HEK293 (cell line): ENCODE measurements around the gene DUT.

Source experiments
- BCL11A ChIP-seq: fragments of 450-650 bp; formaldehyde crosslinking; IDR thresholded peaks from 2 replicates; pipeline ENCODE4 v1.5.1; 2016; ENCODE audit warnings: low read depth, missing biosample characterization, missing genetic modification characterization
- KLF7 ChIP-seq: fragments of 450-650 bp; formaldehyde crosslinking; IDR thresholded peaks from 2 replicates; pipeline ENCODE4 v1.5.1; 2016; ENCODE audit warnings: missing biosample characterization, missing genetic modification characterization, borderline replicate concordance
- KLF9 ChIP-seq: fragments of 450-650 bp; formaldehyde crosslinking; IDR thresholded peaks from 2 replicates; pipeline ENCODE4 v1.5.1; 2016; ENCODE audit warnings: missing biosample characterization, missing genetic modification characterization, low read depth
- OVOL3 ChIP-seq: fragments of 450-650 bp; formaldehyde crosslinking; IDR thresholded peaks from 2 replicates; pipeline ENCODE4 v1.5.1; 2016; ENCODE audit warnings: missing biosample characterization, missing genetic modification characterization
- PRDM4 ChIP-seq: fragments of 450-650 bp; formaldehyde crosslinking; IDR thresholded peaks from 2 replicates; pipeline ENCODE4 v1.5.1; 2017; ENCODE audit warnings: missing biosample characterization, missing genetic modification characterization
- RBAK ChIP-seq: fragments of 450-650 bp; formaldehyde crosslinking; IDR thresholded peaks from 2 replicates; pipeline ENCODE4 v1.5.1; 2016; ENCODE audit warnings: missing biosample characterization, missing genetic modification characterization
- SCRT1 ChIP-seq: fragments of 450-650 bp; formaldehyde crosslinking; IDR thresholded peaks from 2 replicates; pipeline ENCODE4 v1.5.1; 2016; ENCODE audit warnings: missing biosample characterization, missing genetic modification characterization, borderline replicate concordance
- SP3 ChIP-seq: fragments of 450-650 bp; formaldehyde crosslinking; IDR thresholded peaks from 2 replicates; pipeline ENCODE4 v1.5.1; 2016; ENCODE audit warnings: missing biosample characterization, missing genetic modification characterization
- ZBTB6 ChIP-seq: fragments of 450-650 bp; formaldehyde crosslinking; IDR thresholded peaks from 2 replicates; pipeline ENCODE4 v1.5.1; 2017; ENCODE audit warnings: missing biosample characterization, missing genetic modification characterization
- ZBTB7A ChIP-seq: fragments of 450-650 bp; formaldehyde crosslinking; IDR thresholded peaks from 2 replicates; pipeline ENCODE4 v1.5.1; 2016; ENCODE audit warnings: low read depth, missing biosample characterization, missing genetic modification characterization
- ZFP3 ChIP-seq: fragments of 450-650 bp; formaldehyde crosslinking; IDR thresholded peaks from 2 replicates; pipeline ENCODE4 v1.5.1; 2016; ENCODE audit warnings: low read depth, missing biosample characterization, missing genetic modification characterization
- ZNF148 ChIP-seq: fragments of 450-650 bp; formaldehyde crosslinking; IDR thresholded peaks from 2 replicates; pipeline ENCODE4 v1.5.0; 2017; ENCODE audit warnings: missing biosample characterization, missing genetic modification characterization, borderline replicate concordance
- ZNF155 ChIP-seq: fragments of 450-650 bp; formaldehyde crosslinking; IDR thresholded peaks from 2 replicates; pipeline ENCODE4 v1.5.1; 2016; ENCODE audit warnings: missing biosample characterization, missing genetic modification characterization
- ZNF221 ChIP-seq: fragments of 450-650 bp; formaldehyde crosslinking; IDR thresholded peaks from 2 replicates; pipeline ENCODE4 v1.5.1; 2017; ENCODE audit warnings: missing biosample characterization, missing genetic modification characterization, borderline replicate concordance
- ZNF274 ChIP-seq, 2 experiments: fragments of 200-500 bp in 1 of 2; fragments of 450-650 bp in 1 of 2; sonication (Bioruptor generic) in 1 of 2; formaldehyde crosslinking in 1 of 2; IDR thresholded peaks; 2 replicates each; pipeline versions ENCODE4 v1.5.1 to v1.6.1; 2014 to 2016; ENCODE audit warnings: borderline replicate concordance in 1 of 2, inconsistent platforms in 1 of 2, low read length in 1 of 2, missing biosample characterization in 1 of 2, missing genetic modification characterization in 1 of 2
- ZNF280D ChIP-seq: fragments of 450-650 bp; formaldehyde crosslinking; IDR thresholded peaks from 2 replicates; pipeline ENCODE4 v1.5.1; 2016; ENCODE audit warnings: missing biosample characterization, missing genetic modification characterization
- ZNF366 ChIP-seq: fragments of 450-650 bp; formaldehyde crosslinking; conservative IDR thresholded peaks from 2 replicates; pipeline ENCODE4 v1.5.1; 2016; ENCODE audit warnings: missing biosample characterization, missing genetic modification characterization
- ZNF37A ChIP-seq: fragments of 450-650 bp; IDR thresholded peaks from 2 replicates; pipeline ENCODE4 v1.5.1; 2018; ENCODE audit warnings: missing biosample characterization, missing genetic modification characterization
- ZNF404 ChIP-seq: fragments of 450-650 bp; formaldehyde crosslinking; IDR thresholded peaks from 2 replicates; pipeline ENCODE4 v1.5.1; 2017; ENCODE audit warnings: missing biosample characterization, missing genetic modification characterization
- ZNF433 ChIP-seq: fragments of 450-650 bp; formaldehyde crosslinking; IDR thresholded peaks from 2 replicates; pipeline ENCODE4 v1.5.1; 2016; ENCODE audit warnings: missing biosample characterization, missing genetic modification characterization, low read depth
- ZNF561 ChIP-seq: fragments of 450-650 bp; IDR thresholded peaks from 2 replicates; pipeline ENCODE4 v1.5.1; 2018; ENCODE audit warnings: missing biosample characterization, missing genetic modification characterization, borderline replicate concordance
- ZNF610 ChIP-seq: fragments of 450-650 bp; formaldehyde crosslinking; IDR thresholded peaks from 2 replicates; pipeline ENCODE4 v1.5.1; 2016; ENCODE audit warnings: missing biosample characterization, missing genetic modification characterization, borderline replicate concordance
- ZNF645 ChIP-seq: fragments of 450-650 bp; formaldehyde crosslinking; IDR thresholded peaks from 2 replicates; pipeline ENCODE4; 2016; ENCODE audit warnings: missing biosample characterization, missing genetic modification characterization
- ZNF677 ChIP-seq: fragments of 450-650 bp; IDR thresholded peaks from 2 replicates; pipeline ENCODE4 v1.5.0; 2018; ENCODE audit warnings: missing biosample characterization, mild to moderate bottlenecking, missing genetic modification characterization, moderate library complexity
- ZNF692 ChIP-seq: fragments of 450-650 bp; formaldehyde crosslinking; IDR thresholded peaks from 2 replicates; pipeline ENCODE4 v1.5.1; 2016; ENCODE audit warnings: missing biosample characterization, missing genetic modification characterization
- ZNF843 ChIP-seq: fragments of 450-650 bp; formaldehyde crosslinking; IDR thresholded peaks from 2 replicates; pipeline ENCODE4 v1.5.1; 2016; ENCODE audit warnings: missing biosample characterization, missing genetic modification characterization

Gene DUT

GRCh38 chr15:48330855-48331795 is at the start of gene DUT (continued):
- TF ChIP-seq ZNF280D (tag by site-specific recombination): no peak
- no peak for TF ChIP-seq ZNF404 (tag by site-specific recombination)
- TF ChIP-seq ZNF610 (tag by site-specific recombination): 0 out of 2 replicates have a peak, but pooled peaks have one; percentile 28
- TF ChIP-seq ZNF366 (tag by site-specific recombination): no peak
- no peak for TF ChIP-seq ZNF677 (tag by site-specific recombination)
- no peak for TF ChIP-seq ZNF692
- TF ChIP-seq BCL11A (tag by site-specific recombination): no peak
- TF ChIP-seq ZNF645 (tag by site-specific recombination): no peak
- TF ChIP-seq ZNF155 (tag by site-specific recombination): no peak
- TF ChIP-seq ZNF274 (IDR thresholded peaks at IDR 0.05; ENCODE audit: low read length): no peak
- no peak for TF ChIP-seq ZNF274 (tag by site-specific recombination; IDR thresholded peaks at IDR 0.05; ENCODE audit: borderline replicate concordance)
- TF ChIP-seq ZFP3 (tag by site-specific recombination): no peak
- TF ChIP-seq SP3 (tag by site-specific recombination): peak; percentile 79
- TF ChIP-seq SCRT1 (tag by site-specific recombination): no peak
- TF ChIP-seq ZNF221: no peak
- TF ChIP-seq ZNF148: no peak
- TF ChIP-seq ZNF843 (tag by site-specific recombination): 0 out of 2 replicates have a peak, but pooled peaks have one; percentile 20
- TF ChIP-seq ZBTB7A (tag by site-specific recombination): no peak
- no peak for TF ChIP-seq RBAK (tag by site-specific recombination)
- no peak for TF ChIP-seq ZBTB6 (tag by site-specific recombination)
- TF ChIP-seq ZNF561 (tag by site-specific recombination): no peak
- TF ChIP-seq KLF9 (tag by site-specific recombination): peak; percentile 82
- TF ChIP-seq OVOL3 (tag by site-specific recombination): no peak
- peak; percentile 73 for TF ChIP-seq KLF7 (tag by site-specific recombination)
- no peak for TF ChIP-seq PRDM4 (tag by site-specific recombination)
- no peak for TF ChIP-seq ZNF37A (tag by site-specific recombination)
- TF ChIP-seq ZNF433 (tag by site-specific recombination): no peak
